SIG-M5 treated with dmso at 0.1 percent for 504 hours (cell line): ENCODE data around the gene APEX1.
"Not testable (repeated sequence)": the region's sequence is repeated elsewhere in the genome, so short reads cannot be mapped to it uniquely, and the experiment has no call there.

Experiments used
- DNase-seq: peaks from one replicate; lab custom pipeline; 2025; ENCODE audit not compliant: unreplicated experiment; lab: John Stamatoyannopoulos, UW

Gene APEX1

GRCh38 chr14:20435582-20436362, 19.3 kb upstream of the APEX1 start, which contains the start of gene KLHL33:
KLHL33 (minus strand) TSS chr14:20436166; CDS start chr14:20435811, 355 bp downstream.
- no peak for DNase-seq

GRCh38 chr14:20436363-20436755, 18.7 kb upstream of the APEX1 start:
- DNase-seq: no peak

- peak; percentile 37 for DNase-seq
Measured at GRCh38 chr14:20438664-20439063, 16.4 kb upstream of the APEX1 start.

GRCh38 chr14:20440465-20440864, 14.6 kb upstream of the APEX1 start:
- DNase-seq: no peak

GRCh38 chr14:20440882-20441281, 14.1 kb upstream of the APEX1 start:
- DNase-seq: no peak

GRCh38 chr14:20441461-20441860, 13.6 kb upstream of the APEX1 start:
- DNase-seq: no peak

GRCh38 chr14:20443650-20444049, 11.4 kb upstream of the APEX1 start:
- not testable (repeated sequence) for DNase-seq

- DNase-seq: no peak
Measured at GRCh38 chr14:20446889-20447288, 8.1 kb upstream of the APEX1 start.

GRCh38 chr14:20452831-20453230, 2.2 kb upstream of the APEX1 start:
- not testable (repeated sequence) for DNase-seq

- DNase-seq: peak; percentile 92
Measured at GRCh38 chr14:20455355-20456300, 602 bp downstream of the APEX1 start.

GRCh38 chr14:20456971-20457370, 1.9 kb downstream of the APEX1 start:
- peak; percentile 73 for DNase-seq

- DNase-seq: peak; percentile 53
Measured at GRCh38 chr14:20458031-20458789, 3.2 kb downstream of the APEX1 start.

GRCh38 chr14:20460458-20461224, 5.6 kb downstream of the APEX1 start:
- peak; percentile 30 for DNase-seq

- peak; percentile 100 for DNase-seq
Measured at GRCh38 chr14:20461225-20462141, 6.5 kb downstream of the APEX1 start, which contains the start of gene PIP4P1. PIP4P1 (minus strand) TSS chr14:20461434; CDS start chr14:20461325, 109 bp downstream.

GRCh38 chr14:20468764-20469241, 13.8 kb downstream of the APEX1 start:
- DNase-seq: no peak

GRCh38 chr14:20469242-20469889, 14.3 kb downstream of the APEX1 start, which contains the start of gene PNP:
PNP (plus strand) TSS chr14:20469406; CDS start chr14:20469525, 119 bp downstream.
- DNase-seq: peak; percentile 90

- peak; percentile 89 for DNase-seq
Measured at GRCh38 chr14:20469890-20470602, 15.0 kb downstream of the APEX1 start.

- peak; percentile 63 for DNase-seq
Measured at GRCh38 chr14:20470603-20470901, 15.5 kb downstream of the APEX1 start.
